H1 (cell line): Measurements from ENCODE around the gene SHANK1. TPM values are rescaled to one million over a fixed set of nuclear protein-coding genes. Genes with fewer than 3 reads are reported as not detected.
A peak's percentile ranks its signal among the peaks of the same experiment; 100 is the strongest.

Source experiments
- CTCF ChIA-PET: fragments of 300-600 bp; sonication (Branson Sonifier 250); formaldehyde crosslinking; loops from one replicate; lab custom pipeline; 2021; ENCODE audit not compliant: partially characterized antibody; lab: Charles Lee
- POLR2A ChIA-PET: fragments of 300-600 bp; sonication (Branson Sonifier 250); formaldehyde crosslinking; loops from one replicate; lab custom pipeline; 2021; ENCODE audit warnings: inconsistent platforms; ENCODE audit not compliant: partially characterized antibody; lab: Charles Lee
- DNase-seq, 2 experiments: peaks; one replicate each; pipeline versions ENCODE4 v3.0.0 to v3.0.0-alpha.2; 2010 to 2022; ENCODE audit warnings: low spot score in 2 of 2, low read depth in 1 of 2, mixed read lengths in 1 of 2
- FAIRE-seq: peaks from 2 replicates; lab custom pipeline; 2011; peaks lifted over from hg19 to GRCh38; lab: Jason Lieb, UNC
- H2AFZ ChIP-seq: 2 replicates; pipeline ENCODE4 v1.8.1; 2012; ENCODE audit warnings: low read length, inconsistent platforms
- H2AK5ac ChIP-seq: 2 replicates; pipeline ENCODE4 v1.6.1; 2013; ENCODE audit warnings: low read depth, low read length
- H2BK120ac ChIP-seq: replicated peaks from 2 replicates; pipeline ENCODE3; 2013; ENCODE audit warnings: low read depth, low read length, inconsistent platforms
- H2BK12ac ChIP-seq: 2 replicates; pipeline ENCODE4 v1.6.1; 2013; ENCODE audit warnings: low read depth, low read length
- H2BK15ac ChIP-seq: 2 replicates; pipeline ENCODE4 v1.6.1; 2013; ENCODE audit warnings: low read length
- H2BK20ac ChIP-seq: 2 replicates; pipeline ENCODE4 v1.6.1; 2013; ENCODE audit warnings: low read length
- H2BK5ac ChIP-seq: 2 replicates; pipeline ENCODE4 v1.6.1; 2013; ENCODE audit warnings: low read depth, low read length
- H3K14ac ChIP-seq: 2 replicates; pipeline ENCODE4 v1.6.1; 2013; ENCODE audit warnings: inconsistent platforms; ENCODE audit not compliant: insufficient read length
- H3K18ac ChIP-seq: 2 replicates; pipeline ENCODE4 v1.6.1; 2013; ENCODE audit warnings: low read length; ENCODE audit errors: extremely low read depth
- H3K23ac ChIP-seq: 2 replicates; pipeline ENCODE4 v1.6.1; 2013; ENCODE audit warnings: inconsistent platforms; ENCODE audit not compliant: insufficient read length
- H3K23me2 ChIP-seq: 2 replicates; pipeline ENCODE4 v1.6.1; 2013; ENCODE audit warnings: low read depth, low read length
- H3K27ac ChIP-seq: 2 replicates; pipeline ENCODE4 v1.6.1; 2011; ENCODE audit warnings: low read depth, low read length, inconsistent platforms
- H3K27me3 ChIP-seq, 4 experiments: replicated peaks in 1 of 4; 1 replicate in 1 of 4; 2 replicates in 3 of 4; pipeline versions ENCODE4 v1.6.1 to v1.8.1; 2011 to 2013; ENCODE audit warnings: low read length in 3 of 4, mild to moderate bottlenecking in 3 of 4, inconsistent platforms in 2 of 4, mixed read lengths in 2 of 4, moderate library complexity in 1 of 4; ENCODE audit not compliant: control insufficient read depth in 3 of 4, insufficient read depth in 3 of 4; ENCODE audit errors: extremely low read depth in 1 of 4
- H3K36me3 ChIP-seq, 4 experiments: 2 replicates each; pipeline versions ENCODE4 v1.6.1 to v1.8.1; 2011 to 2013; ENCODE audit warnings: mild to moderate bottlenecking in 4 of 4, low read length in 3 of 4, moderate library complexity in 2 of 4, control low read depth in 1 of 4, inconsistent platforms in 1 of 4; ENCODE audit not compliant: insufficient read depth in 4 of 4, control insufficient read depth in 2 of 4
- H3K4ac ChIP-seq: replicated peaks from 2 replicates; pipeline ENCODE3; 2013; ENCODE audit warnings: low read length, low read depth, mixed read lengths, inconsistent platforms; ENCODE audit not compliant: insufficient read length
- H3K4me1 ChIP-seq, 4 experiments: replicated peaks in 1 of 4; 1 replicate in 1 of 4; 2 replicates in 3 of 4; pipeline versions ENCODE4 v1.6.1 to v1.8.1; 2011 to 2013; ENCODE audit warnings: low read length in 3 of 4, inconsistent platforms in 2 of 4, mixed read lengths in 1 of 4; ENCODE audit not compliant: insufficient read depth in 4 of 4, control insufficient read depth in 3 of 4
- H3K4me2 ChIP-seq, 2 experiments: 2 replicates each; pipeline versions ENCODE4 v1.6.1 to v1.8.1; 2011 to 2013; ENCODE audit warnings: low read depth in 2 of 2, low read length in 2 of 2, control low read depth in 1 of 2, inconsistent platforms in 1 of 2, mild to moderate bottlenecking in 1 of 2; ENCODE audit not compliant: insufficient read depth in 1 of 2
- H3K4me3 ChIP-seq, 4 experiments: fragments of 200-600, 300-600 bp in 1 of 4; sonication (generic), shearing (Covaris generic), sonication (Bioruptor Twin) in 1 of 4; 2 replicates each; pipeline versions ENCODE4 v1.5.1 to v1.8.1; 2011 to 2016; ENCODE audit warnings: low read length in 4 of 4, low read depth in 3 of 4, control low read depth in 2 of 4, inconsistent platforms in 2 of 4, mild to moderate bottlenecking in 2 of 4, mixed read lengths in 1 of 4, moderate library complexity in 1 of 4; ENCODE audit not compliant: insufficient read depth in 2 of 4; ENCODE audit errors: extremely low read depth in 1 of 4
- H3K56ac ChIP-seq: replicated peaks from 2 replicates; pipeline ENCODE3; 2013; ENCODE audit warnings: low read depth, mild to moderate bottlenecking, mixed read lengths, low read length, inconsistent platforms; ENCODE audit not compliant: insufficient read length
- H3K79me1 ChIP-seq: 2 replicates; pipeline ENCODE4 v1.6.1; 2013; ENCODE audit warnings: low read depth, low read length, control low read depth
- H3K79me2 ChIP-seq, 2 experiments: 2 replicates each; pipeline versions ENCODE4 v1.6.1 to v1.8.1; 2012 to 2013; ENCODE audit warnings: low read length in 2 of 2, mild to moderate bottlenecking in 2 of 2, inconsistent platforms in 1 of 2; ENCODE audit not compliant: insufficient read depth in 2 of 2, control insufficient read depth in 1 of 2
- H3K9ac ChIP-seq, 4 experiments: replicated peaks in 1 of 4; 1 replicate in 1 of 4; 2 replicates in 3 of 4; pipeline versions ENCODE4 v1.6.1 to v1.8.1; 2011 to 2013; ENCODE audit warnings: low read depth in 3 of 4, low read length in 3 of 4, control low read depth in 2 of 4, mild to moderate bottlenecking in 2 of 4, moderate library complexity in 2 of 4, inconsistent platforms in 1 of 4; ENCODE audit errors: extremely low read depth in 1 of 4
- H3K9me3 ChIP-seq, 2 experiments: 2 replicates each; pipeline versions ENCODE4 v1.6.1 to v1.8.1; 2012 to 2013; ENCODE audit warnings: mild to moderate bottlenecking in 2 of 2, moderate library complexity in 2 of 2, control low read depth in 1 of 2, inconsistent platforms in 1 of 2, low read depth in 1 of 2, low read length in 1 of 2, mixed read lengths in 1 of 2; ENCODE audit not compliant: insufficient read depth in 2 of 2
- H4K20me1 ChIP-seq, 2 experiments: replicated peaks in 1 of 2; 2 replicates each; pipeline versions ENCODE3 to v1.8.1; 2011 to 2013; ENCODE audit warnings: inconsistent platforms in 2 of 2, low read length in 2 of 2, mild to moderate bottlenecking in 1 of 2; ENCODE audit not compliant: insufficient read depth in 2 of 2, control insufficient read depth in 1 of 2
- H4K5ac ChIP-seq: 2 replicates; pipeline ENCODE4 v1.6.1; 2013; ENCODE audit warnings: low read length, low read depth, mixed read lengths, inconsistent platforms; ENCODE audit not compliant: insufficient read length
- H4K8ac ChIP-seq: 2 replicates; pipeline ENCODE4 v1.8.0; 2013; ENCODE audit warnings: mild to moderate bottlenecking, moderate library complexity, low read length, inconsistent platforms; ENCODE audit not compliant: insufficient read depth; ENCODE audit errors: extremely low read depth
- H4K91ac ChIP-seq: replicated peaks from 2 replicates; pipeline ENCODE3; 2013; ENCODE audit warnings: low read length, mixed read lengths, inconsistent platforms; ENCODE audit not compliant: insufficient read length
- BCL11A ChIP-seq, 2 experiments: IDR thresholded peaks; one replicate each; pipeline ENCODE4 v1.6.1; 2011; ENCODE audit warnings: low read depth in 2 of 2, low read length in 2 of 2, mild to moderate bottlenecking in 2 of 2
- CHD2 ChIP-seq: IDR thresholded peaks from 2 replicates; pipeline ENCODE4 v1.6.1; 2012; ENCODE audit warnings: low read length, improper control_type of control experiment
- CTBP2 ChIP-seq: IDR thresholded peaks from 2 replicates; pipeline ENCODE4 v1.7.0; 2011; ENCODE audit warnings: borderline replicate concordance, mild to moderate bottlenecking, moderate library complexity, mixed read lengths, low read length; ENCODE audit not compliant: insufficient read depth, insufficient read length
- FOSL1 ChIP-seq: IDR thresholded peaks from 2 replicates; pipeline ENCODE4 v1.6.1; 2011; ENCODE audit warnings: mild to moderate bottlenecking, low read depth, low read length, moderate library complexity; ENCODE audit not compliant: insufficient read depth
- POLR2A ChIP-seq, 2 experiments: IDR thresholded peaks; 1 replicate in 1 of 2; 2 replicates in 1 of 2; pipeline ENCODE4 v1.6.1; 2011; ENCODE audit warnings: low read depth in 2 of 2, low read length in 2 of 2, mild to moderate bottlenecking in 2 of 2; ENCODE audit errors: control extremely low read depth in 1 of 2
- RBBP5 ChIP-seq: IDR thresholded peaks from 2 replicates; pipeline ENCODE4 v1.7.1; 2012; ENCODE audit warnings: low read depth, mild to moderate bottlenecking, inconsistent platforms, low read length, moderate library complexity, borderline replicate concordance
- RXRA ChIP-seq: IDR thresholded peaks from 2 replicates; pipeline ENCODE4 v1.6.1; 2011; ENCODE audit warnings: low read depth, mild to moderate bottlenecking, low read length, moderate library complexity; ENCODE audit not compliant: insufficient read depth
- SP4 ChIP-seq: IDR thresholded peaks from 2 replicates; pipeline ENCODE4 v1.6.1; 2012; ENCODE audit warnings: low read length, inconsistent platforms
- WGBS, 2 experiments: shearing (Covaris generic) in 1 of 2; methylation state at CpG; one replicate each; pipeline versions ENCODE4 v1.1.6 to v1.1.7; 2013 to 2015; ENCODE audit warnings: low lambda C conversion rate in 2 of 2, mixed read lengths in 2 of 2, inconsistent platforms in 1 of 2, low coverage in 1 of 2, missing lambda C conversion rate in 1 of 2; ENCODE audit not compliant: insufficient replicate concordance in 2 of 2, insufficient coverage in 1 of 2, insufficient read length in 1 of 2; ENCODE audit errors: extremely low coverage in 1 of 2, missing lambda C conversion rate in 1 of 2; 5-methylcytosine and 5-hydroxymethylcytosine counted together
- polyA plus RNA-seq, 7 experiments: library from polyadenylated mRNA; depleted of rRNA in 3 of 7; stranded (reverse) in 5 of 7; unstranded in 2 of 7; fragments of >200 nt in 5 of 7; fragments of 200-250 nt in 2 of 7; gene quantifications; 1 replicate in 5 of 7; 2 replicates in 1 of 7; 4 replicates in 1 of 7; pipeline versions ENCODE4 v1.2.1 to v1.2.3, GENCODE V29; 2011 to 2013; ENCODE audit warnings: missing spikeins in 2 of 7, mixed read lengths in 2 of 7
- total RNA-seq: library from RNA; stranded (reverse); fragmentation: NEBNext Ultra II Directional; extraction: Animal tissue kit (Norgen Biotek cat#: 25700); gene quantifications from 2 replicates; pipeline ENCODE4 v1.2.1, GENCODE V29; 2021

SHANK1 gene
- total and polyA plus RNA-seq, 2 of the 8 experiments (the other 6 are each of a cell fraction or from before 2014, with no cell fraction given), result 1.1 to 3.7 TPM

DNA sequence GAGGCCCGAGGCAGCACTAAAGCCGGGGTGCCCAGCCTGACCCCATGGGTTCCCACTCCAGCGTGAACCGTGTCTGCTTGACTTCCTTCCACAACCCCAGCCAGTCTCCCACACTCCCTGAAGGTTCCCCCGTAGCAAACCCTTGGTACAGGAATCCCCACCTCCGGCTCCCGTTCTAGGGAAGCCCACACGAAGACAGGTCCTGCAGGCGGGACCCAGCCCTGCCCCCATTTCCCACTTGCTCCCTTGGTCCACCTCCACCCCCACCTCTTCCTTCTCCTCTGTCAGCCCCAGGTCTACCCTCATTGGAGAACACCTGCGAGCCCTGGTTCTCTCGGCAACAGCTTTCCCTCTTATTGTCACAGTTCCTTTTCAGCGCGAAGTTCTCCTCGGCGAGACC, 46.5 kb downstream of the SHANK1 start:
- no peak overlapping the region for H4K5ac ChIP-seq
- FAIRE-seq (no peak), DNase-seq (no peak)
- H2AK5ac ChIP-seq, result 0 out of 2 replicates have a peak overlapping the region, but pooled peaks have one; percentile 24
- no peaks in the 10 kb centered on the region for H3K79me2 ChIP-seq
- H3K9me3 ChIP-seq, result no peaks in the 10 kb centered on the region
- no peaks in the 10 kb centered on the region for H3K79me1 ChIP-seq
- no peak overlapping the region for H3K23ac ChIP-seq
- no peak overlapping the region for H3K56ac ChIP-seq
- H4K91ac ChIP-seq, result no peak overlapping the region
- H2BK15ac ChIP-seq, result peak overlapping the region; percentile 31; the same call in 1 of the 2 replicates
- peaks cover 0 to 4% of the 10 kb centered on the region in 2 experiments for H4K20me1 ChIP-seq
- H2BK12ac ChIP-seq, result 0 out of 2 replicates have a peak overlapping the region, but pooled peaks have one; percentile 50
- no peaks in the 10 kb centered on the region; a peak in 1 of 8 replicates for H3K36me3 ChIP-seq
- H3K23me2 ChIP-seq, result peaks cover 3% of the 10 kb centered on the region
- H3K4ac ChIP-seq, result no peak overlapping the region
- WGBS, 2 experiments, result 78% methylated on average over 15 of the region's 15 CpGs; no CpG with 5 or more reads in 1 of the 2 experiments
- H3K9ac ChIP-seq, result no peak overlapping the region
- no peak overlapping the region; a peak in 1 of 4 replicates for H3K4me2 ChIP-seq
- no peak overlapping the region for H3K14ac ChIP-seq
- no peak overlapping the region for H2BK120ac ChIP-seq
- no peak overlapping the region for H4K8ac ChIP-seq
- peaks cover 10 to 24% (median 22%) of the 10 kb centered on the region in 4 experiments for H3K27me3 ChIP-seq
- CTCF ChIA-PET, result interaction anchor here (0.8 kb wide), 1 partner anchor 135 kb away, joined by 3 read pairs; no protein-coding TSS in a partner anchor
- POLR2A ChIA-PET, result no interaction called here
- H2AFZ ChIP-seq, result no peak overlapping the region
- 0 out of 2 replicates have a peak overlapping the region, but pooled peaks have one; percentile 13 for H2BK5ac ChIP-seq
- no peak overlapping the region for H3K4me3 ChIP-seq
- TF ChIP-seq RXRA, result no peak
- no peak for TF ChIP-seq POLR2A (IDR thresholded peaks at IDR 0.05; ENCODE audit: control extremely low read depth in 1 of 2, low read depth in 2 of 2, low read length in 2 of 2)
- no peak for TF ChIP-seq FOSL1
- TF ChIP-seq CTBP2, result no peak
- no peak for TF ChIP-seq BCL11A (IDR thresholded peaks at IDR 0.05; ENCODE audit: low read depth in 2 of 2, low read length in 2 of 2)
- TF ChIP-seq CHD2, result no peak
- TF ChIP-seq SP4, result no peak
- TF ChIP-seq RBBP5, result no peak
- peaks cover 0 to 10% (median 7%) of the 10 kb centered on the region in 4 experiments; a peak in 6 of 7 replicates for H3K4me1 ChIP-seq
- H2BK20ac ChIP-seq, result 0 out of 2 replicates have a peak overlapping the region, but pooled peaks have one; percentile 43
- H3K27ac ChIP-seq, result no peak overlapping the region
- H3K18ac ChIP-seq, result peak overlapping the region; percentile 78
